GM23338 (cell line): ENCODE results near the gene ZNF580. TPM values are rescaled to one million over a fixed set of nuclear protein-coding genes. Genes with fewer than 3 reads are reported as not detected.

Experiments used
- ATAC-seq: fragments of 200-7000 bp; cut with Tn5 transposase; 3 replicates; pipeline ENCODE4 v1.9.1; 2020
- DNase-seq: peaks from one replicate; pipeline ENCODE4 v3.0.0-alpha.2; 2015; ENCODE audit warnings: low spot score
- H2AFZ ChIP-seq: fragments of 200-600 bp; sonication (generic); 2 replicates; pipeline ENCODE4 v1.8.0; 2016; ENCODE audit warnings: antibody characterized with exemption, mild to moderate bottlenecking, moderate library complexity
- H3F3A ChIP-seq: fragments of 200-600 bp; sonication (generic); replicated peaks from 2 replicates; pipeline ENCODE4 v1.8.0; 2017; ENCODE audit warnings: antibody characterized with exemption, mixed run types, low read depth
- H3K27ac ChIP-seq: fragments of 200-600 bp; sonication (generic); 2 replicates; pipeline ENCODE4 v1.6.1; 2016; ENCODE audit warnings: low read depth
- H3K27me3 ChIP-seq: fragments of 200-600 bp; sonication (generic); 2 replicates; pipeline ENCODE4 v1.8.0; 2016; ENCODE audit warnings: mild to moderate bottlenecking, mixed run types, moderate library complexity; ENCODE audit not compliant: insufficient read depth
- H3K36me3 ChIP-seq: fragments of 200-600 bp; sonication (generic); 2 replicates; pipeline ENCODE4 v1.8.0; 2016; ENCODE audit warnings: mild to moderate bottlenecking; ENCODE audit not compliant: insufficient read depth
- H3K4me1 ChIP-seq: fragments of 200-600 bp; sonication (generic); 2 replicates; pipeline ENCODE4 v1.8.0; 2016; ENCODE audit warnings: mild to moderate bottlenecking, moderate library complexity; ENCODE audit not compliant: insufficient read depth
- H3K4me2 ChIP-seq: fragments of 200-600 bp; sonication (generic); 2 replicates; pipeline ENCODE4 v1.7.1; 2017; ENCODE audit warnings: mixed run types
- H3K4me3 ChIP-seq: fragments of 200-600 bp; sonication (generic); 2 replicates; pipeline ENCODE4 v1.6.1; 2016; ENCODE audit warnings: mixed run types
- H3K79me2 ChIP-seq: fragments of 200-600 bp; sonication (generic); replicated peaks from 2 replicates; pipeline ENCODE4 v1.8.0; 2017; ENCODE audit warnings: mild to moderate bottlenecking; ENCODE audit not compliant: insufficient read depth
- H3K9me2 ChIP-seq: fragments of 200-600 bp; sonication (generic); 2 replicates; pipeline ENCODE4 v1.8.0; 2017; ENCODE audit not compliant: insufficient read depth
- H4K20me1 ChIP-seq: fragments of 200-600 bp; sonication (generic); replicated peaks from 2 replicates; pipeline ENCODE4 v1.8.0; 2017; ENCODE audit warnings: mild to moderate bottlenecking; ENCODE audit not compliant: insufficient read depth
- H3K27ac Mint-ChIP-seq: 2 replicates; pipeline ENCODE4 v1.8.0; 2020; ENCODE audit warnings: inconsistent platforms, mild to moderate bottlenecking, moderate library complexity, mixed read lengths
- H3K27me3 Mint-ChIP-seq: 3 replicates; pipeline ENCODE4 v1.8.0; 2022; ENCODE audit warnings: low read depth, mild to moderate bottlenecking, moderate library complexity, mixed read lengths, inconsistent platforms; ENCODE audit not compliant: insufficient read depth, poor library complexity
- H3K36me3 Mint-ChIP-seq: 3 replicates; pipeline ENCODE4 v1.8.0; 2021; ENCODE audit warnings: low read depth, mild to moderate bottlenecking, inconsistent platforms, moderate library complexity, mixed read lengths
- H3K4me1 Mint-ChIP-seq: 3 replicates; pipeline ENCODE4 v1.8.0; 2020; ENCODE audit warnings: mild to moderate bottlenecking, inconsistent platforms, mixed read lengths
- H3K4me3 Mint-ChIP-seq: 3 replicates; pipeline ENCODE4 v1.8.0; 2021; ENCODE audit warnings: moderate library complexity, mild to moderate bottlenecking, inconsistent platforms, mixed read lengths
- H3K9me3 Mint-ChIP-seq: 3 replicates; pipeline ENCODE4 v1.8.0; 2020; ENCODE audit warnings: moderate library complexity, mild to moderate bottlenecking, inconsistent platforms, mixed read lengths
- CREB1 ChIP-seq: fragments of 250-450 bp; sonication (Bioruptor Pico); IDR thresholded peaks from 2 replicates; pipeline ENCODE4 v1.5.0; 2020; ENCODE audit warnings: low read depth, mild to moderate bottlenecking, moderate library complexity
- CTCF ChIP-seq, 2 experiments: fragments of 200-600 bp in 1 of 2; sonication (generic) in 1 of 2; conservative IDR thresholded peaks; 2 replicates each; pipeline versions ENCODE4 v1.5.1 to v1.6.1; 2016 to 2017; ENCODE audit warnings: antibody characterized with exemption in 2 of 2, low read depth in 2 of 2, mild to moderate bottlenecking in 2 of 2, moderate library complexity in 1 of 2
- ETS1 ChIP-seq: IDR thresholded peaks from 2 replicates; pipeline ENCODE4 v1.6.1; 2016; ENCODE audit warnings: antibody characterized with exemption
- EZH2phosphoT487 ChIP-seq: fragments of 200-600 bp; sonication (generic); IDR thresholded peaks from one replicate; pipeline ENCODE4 v1.8.1; 2018; ENCODE audit warnings: antibody characterized with exemption; ENCODE audit not compliant: unreplicated experiment
- JUNB ChIP-seq: IDR thresholded peaks from one replicate; pipeline ENCODE4 v1.6.1; 2016; ENCODE audit warnings: antibody characterized with exemption; ENCODE audit not compliant: unreplicated experiment
- NANOG ChIP-seq: IDR thresholded peaks from 2 replicates; pipeline ENCODE4 v1.6.1; 2016; ENCODE audit warnings: antibody characterized with exemption, borderline replicate concordance
- POLR2AphosphoS5 ChIP-seq: IDR thresholded peaks from 2 replicates; pipeline ENCODE4 v1.6.1; 2016; ENCODE audit warnings: antibody characterized with exemption, low read depth
- REST ChIP-seq: IDR thresholded peaks from one replicate; pipeline ENCODE4 v1.6.1; 2018; ENCODE audit warnings: antibody characterized with exemption; ENCODE audit not compliant: unreplicated experiment
- STAT1 ChIP-seq: IDR thresholded peaks from one replicate; pipeline ENCODE4 v1.6.1; 2016; ENCODE audit warnings: antibody characterized with exemption; ENCODE audit not compliant: unreplicated experiment
- ZNF114 ChIP-seq: fragments of 250-450 bp; sonication (Bioruptor Pico); IDR thresholded peaks from 2 replicates; pipeline ENCODE4 v1.5.0; 2020; ENCODE audit warnings: mild to moderate bottlenecking, moderate library complexity
- ZNF331 ChIP-seq: fragments of 250-450 bp; sonication (Bioruptor Pico); IDR thresholded peaks from 2 replicates; pipeline ENCODE4 v1.5.0; 2020; ENCODE audit warnings: low read depth, mild to moderate bottlenecking, moderate library complexity
- ZNF462 ChIP-seq: fragments of 250-450 bp; sonication (Bioruptor Pico); IDR thresholded peaks from 2 replicates; pipeline ENCODE4 v1.5.0; 2020; ENCODE audit warnings: mild to moderate bottlenecking, moderate library complexity
- polyA plus RNA-seq: library from polyadenylated mRNA; unstranded; fragments of >200 nt; fragmentation: Nextera tagmentation; extraction: Ambion mirVana; gene quantifications from 2 replicates; pipeline ENCODE4 v1.2.1, GENCODE V29; 2016
- total RNA-seq: library from RNA; depleted of rRNA; stranded (reverse); fragments of >200 nt; shearing (Covaris generic); gene quantifications from 2 replicates; pipeline ENCODE4 v1.2.3, GENCODE V29; 2014

Gene ZNF580
- total and polyA plus RNA-seq, 2 experiments from 2014 or later, result 18.7 to 23.6 TPM

GRCh38 chr19:55642153-55643002, 1.6 kb downstream of the ZNF580 start:
- peaks cover 37% of the 10 kb centered on the region for H3K79me2 ChIP-seq
- H3F3A ChIP-seq, result peaks cover 34% of the 10 kb centered on the region
- H3K9me2 ChIP-seq, result 0 out of 2 replicates have a peak, but pooled peaks cover 3% of the 10 kb centered on the region
- H3K4me3 ChIP-seq, result peak overlapping the region; percentile 89
- Mint-ChIP-seq H3K27me3 (peaks cover 40% of the 10 kb centered on the region), H3K27ac (peak overlapping the region; percentile 95), H3K4me3 (peak overlapping the region; percentile 84), H3K4me1 (peaks cover 22% of the 10 kb centered on the region), H3K9me3 (peaks cover 8% of the 10 kb centered on the region), H3K36me3 (peaks cover 53% of the 10 kb centered on the region)
- ATAC-seq (peak; percentile 15), DNase-seq (no peak)
- no peaks in the 10 kb centered on the region; the same call in 1 of the 2 replicates for H3K4me1 ChIP-seq
- TF ChIP-seq ETS1 (no peak), EZH2phosphoT487 (no peak), CREB1 (CRISPR knock-in tag) (no peak), ZNF331 (CRISPR knock-in tag) (no peak), JUNB (no peak), ZNF114 (CRISPR knock-in tag) (no peak), REST (no peak), NANOG (no peak), ZNF462 (no peak), CTCF (conservative IDR thresholded peaks at IDR 0.05; ENCODE audit: low read depth in 2 of 2) (no peak), POLR2AphosphoS5 (no peak), STAT1 (no peak)
- H4K20me1 ChIP-seq, result no peaks in the 10 kb centered on the region
- peak overlapping the region; percentile 80; the same call in 1 of the 2 replicates for H2AFZ ChIP-seq
- peak overlapping the region; percentile 96 for H3K4me2 ChIP-seq
- H3K36me3 ChIP-seq, result no peaks in the 10 kb centered on the region
- H3K27ac ChIP-seq, result no peak overlapping the region
- no peaks in the 10 kb centered on the region for H3K27me3 ChIP-seq
